Common myeloid progenitor, CD34-positive (primary cell): ENCODE data around the gene TMPRSS15.

Experiments used
- CTCF ChIA-PET: fragments of 350-600 bp; sonication (Branson Sonifier 250); formaldehyde crosslinking; loops from one replicate; lab custom pipeline; 2021; ENCODE audit warnings: antibody characterized with exemption; lab: Charles Lee
- POLR2A ChIA-PET: fragments of 350-600 bp; sonication (Branson Sonifier 250); formaldehyde crosslinking; loops from one replicate; lab custom pipeline; 2021; ENCODE audit warnings: antibody characterized with exemption; lab: Charles Lee
- DNase-seq, 3 donors: peaks; one replicate each; pipeline versions ENCODE4 v3.0.0 to v3.0.0-alpha.2; 2013
- H3K27ac ChIP-seq, 2 experiments: 1 replicate in 1 of 2; 2 replicates in 1 of 2; pipeline ENCODE4 v1.7.0; 2013; ENCODE audit warnings: inconsistent platforms in 2 of 2, low read length in 2 of 2, mild to moderate bottlenecking in 2 of 2, low read depth in 1 of 2, moderate library complexity in 1 of 2; ENCODE audit not compliant: severe bottlenecking in 2 of 2, insufficient read depth in 1 of 2, poor library complexity in 1 of 2
- H3K27me3 ChIP-seq, 5 experiments: replicated peaks in 2 of 5; 1 replicate in 3 of 5; 2 replicates in 2 of 5; pipeline versions ENCODE4 v1.6.1 to v1.7.0; 2013; ENCODE audit warnings: low read length in 4 of 5, mild to moderate bottlenecking in 2 of 5, moderate library complexity in 2 of 5, inconsistent platforms in 1 of 5; ENCODE audit not compliant: insufficient read depth in 5 of 5, control insufficient read depth in 4 of 5
- H3K36me3 ChIP-seq, 4 experiments: 1 replicate in 2 of 4; 2 replicates in 2 of 4; pipeline versions ENCODE4 v1.6.1 to v1.7.0; 2013; ENCODE audit warnings: low read length in 3 of 4, control low read depth in 1 of 4, mild to moderate bottlenecking in 1 of 4; ENCODE audit not compliant: control insufficient read depth in 4 of 4, insufficient read depth in 4 of 4
- H3K4me1 ChIP-seq, 4 experiments: 1 replicate in 3 of 4; 2 replicates in 1 of 4; pipeline versions ENCODE4 v1.6.1 to v1.7.1; 2013; ENCODE audit warnings: low read length in 3 of 4, mild to moderate bottlenecking in 3 of 4, control low read depth in 1 of 4, inconsistent platforms in 1 of 4, moderate library complexity in 1 of 4; ENCODE audit not compliant: control insufficient read depth in 4 of 4, insufficient read depth in 4 of 4; ENCODE audit errors: control extremely low read depth in 1 of 4
- H3K4me3 ChIP-seq, 7 experiments: 1 replicate in 4 of 7; 2 replicates in 3 of 7; pipeline versions ENCODE4 v1.5.1 to v1.7.0; 2013; ENCODE audit warnings: mild to moderate bottlenecking in 7 of 7, low read length in 6 of 7, moderate library complexity in 6 of 7, inconsistent platforms in 2 of 7, low read depth in 2 of 7, control low read depth in 1 of 7; ENCODE audit not compliant: insufficient read depth in 4 of 7, control insufficient read depth in 1 of 7; ENCODE audit errors: extremely low read depth in 1 of 7
- H3K9me3 ChIP-seq, 5 experiments: 1 replicate in 4 of 5; 2 replicates in 1 of 5; pipeline versions ENCODE4 v1.6.1 to v1.7.1; 2013; ENCODE audit warnings: low read length in 4 of 5, mild to moderate bottlenecking in 2 of 5, inconsistent platforms in 1 of 5, low read depth in 1 of 5, moderate library complexity in 1 of 5; ENCODE audit not compliant: control insufficient read depth in 4 of 5, insufficient read depth in 2 of 5; ENCODE audit errors: control extremely low read depth in 1 of 5
- WGBS: methylation state at CpG from one replicate; pipeline ENCODE4 v1.1.5; 2013; ENCODE audit not compliant: insufficient coverage; 5-methylcytosine and 5-hydroxymethylcytosine counted together

The TMPRSS15 gene

DNA sequence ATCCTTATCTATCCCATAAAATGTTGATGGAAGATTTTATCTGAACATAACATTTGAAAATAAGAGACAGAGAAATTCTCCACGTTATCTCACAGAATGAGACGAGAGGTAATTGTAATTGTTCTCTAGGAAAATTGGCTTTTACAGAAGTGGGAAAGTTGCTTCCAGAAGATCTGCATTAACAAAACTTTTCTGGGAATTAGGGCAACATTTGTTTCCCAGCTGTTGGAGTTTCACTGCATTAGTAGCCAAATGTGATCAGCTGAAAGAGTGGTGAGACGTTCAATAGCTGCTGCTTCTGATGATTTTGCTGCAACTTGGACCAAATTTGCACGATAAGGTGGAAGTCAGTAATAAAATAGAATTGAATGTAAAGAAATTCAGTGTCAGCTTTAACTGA lies 151.3 kb downstream of the TMPRSS15 start:
- H3K4me3 ChIP-seq, result no peak overlapping the region
- ChIA-PET POLR2A (no interaction called here), CTCF (interaction anchor here (0.6 kb wide), 1 partner anchor 575 kb away, joined by 3 read pairs; no protein-coding TSS in a partner anchor)
- no peak overlapping the region for H3K27ac ChIP-seq
- H3K36me3 ChIP-seq, result no peaks in the 10 kb centered on the region
- DNase-seq, result no peak
- 95% methylated on average over 3 of the region's 4 CpGs for WGBS
- H3K9me3 ChIP-seq, result no peaks in the 10 kb centered on the region
- no peaks in the 10 kb centered on the region for H3K4me1 ChIP-seq
- H3K27me3 ChIP-seq, result no peaks in the 10 kb centered on the region

DNA sequence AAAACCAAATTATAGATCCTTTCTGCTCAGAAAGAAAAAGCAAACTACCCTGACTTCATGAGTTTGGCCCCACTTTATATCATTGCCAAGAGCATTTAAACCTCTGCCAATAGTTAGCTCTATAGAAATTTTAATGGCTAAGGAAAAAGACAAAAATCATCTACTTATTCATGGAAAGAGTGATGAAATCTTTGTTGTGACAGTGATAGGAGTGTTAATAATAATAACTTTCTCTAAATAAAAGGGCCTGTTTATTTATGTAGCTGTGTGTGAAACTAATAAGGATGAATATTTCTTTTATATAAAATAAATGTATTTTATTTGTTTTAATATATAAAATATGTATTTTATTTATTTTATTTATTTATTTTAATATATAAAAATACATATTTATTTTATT lies 152.5 kb downstream of the TMPRSS15 start:
- no peak overlapping the region for H3K27ac ChIP-seq
- H3K4me3 ChIP-seq, result no peak overlapping the region
- H3K36me3 ChIP-seq, result no peaks in the 10 kb centered on the region
- CTCF ChIA-PET, result no interaction called here
- peaks cover 0 to 4% (median 0%) of the 10 kb centered on the region in 5 experiments for H3K27me3 ChIP-seq
- H3K4me1 ChIP-seq, result no peaks in the 10 kb centered on the region
- POLR2A ChIA-PET, result no interaction called here
- H3K9me3 ChIP-seq, result no peaks in the 10 kb centered on the region
- DNase-seq, result peak in 2 of 3 donors; percentile 9 to 28

DNA sequence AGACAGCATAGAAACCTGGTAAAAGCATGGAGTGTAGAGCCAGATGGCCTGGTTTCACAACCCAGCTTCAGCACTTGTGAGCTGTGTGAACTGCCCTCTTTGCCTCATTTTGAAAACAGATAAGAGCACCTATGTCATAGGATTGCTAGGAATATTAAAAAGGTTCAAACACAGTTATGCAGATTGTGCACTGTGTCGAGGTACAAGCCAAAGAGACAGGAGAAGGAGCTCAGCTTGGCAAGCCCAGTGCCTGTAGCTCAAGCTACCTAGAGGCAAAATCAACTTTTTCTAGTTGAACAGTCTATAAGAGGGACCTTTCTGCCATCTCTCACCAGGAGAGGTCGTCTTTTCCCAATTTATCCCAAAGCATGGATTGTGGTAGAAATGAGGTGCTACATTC lies 153.9 kb downstream of the TMPRSS15 start:
- Histone ChIP-seq H3K27me3 (peaks cover 0 to 17% (median 6%) of the 10 kb centered on the region in 5 experiments), H3K4me3 (no peak overlapping the region), H3K36me3 (no peaks in the 10 kb centered on the region), H3K9me3 (no peaks in the 10 kb centered on the region), H3K27ac (no peak overlapping the region), H3K4me1 (peaks cover 0 to 11% (median 10%) of the 10 kb centered on the region in 4 experiments)
- ChIA-PET CTCF (no interaction called here), POLR2A (no interaction called here)
- 100% methylated on average over 1 of the region's 2 CpGs for WGBS
- DNase-seq, result no peak

DNA sequence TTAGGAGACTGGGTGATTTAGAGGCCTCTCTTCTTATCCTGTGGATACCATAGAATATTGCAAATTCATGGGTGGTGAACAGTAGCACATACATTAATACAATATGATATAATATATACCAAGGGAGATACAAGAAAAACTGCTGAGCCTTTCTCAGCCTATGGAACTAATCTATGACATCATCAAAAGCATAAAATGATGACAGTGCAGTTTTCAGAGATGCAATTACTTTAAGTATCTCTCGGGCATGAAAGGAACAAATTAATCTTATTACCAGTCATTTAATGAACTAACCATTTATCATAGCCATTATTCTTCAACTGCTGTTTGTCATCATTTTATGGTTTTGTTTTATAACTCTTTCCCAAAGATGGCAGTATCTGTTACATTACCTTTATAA lies 155.4 kb downstream of the TMPRSS15 start:
- H3K4me1 ChIP-seq, result peaks cover 2 to 19% (median 13%) of the 10 kb centered on the region in 4 experiments
- no peak overlapping the region for H3K4me3 ChIP-seq
- CTCF ChIA-PET, result no interaction called here
- DNase-seq, result no peak
- POLR2A ChIA-PET, result no interaction called here
- H3K9me3 ChIP-seq, result no peaks in the 10 kb centered on the region
- no peaks in the 10 kb centered on the region for H3K36me3 ChIP-seq
- H3K27me3 ChIP-seq, result peaks cover 0 to 25% (median 11%) of the 10 kb centered on the region in 5 experiments
- no CpG with 5 or more reads among the region's 1 CpG for WGBS
- no peak overlapping the region for H3K27ac ChIP-seq

DNA sequence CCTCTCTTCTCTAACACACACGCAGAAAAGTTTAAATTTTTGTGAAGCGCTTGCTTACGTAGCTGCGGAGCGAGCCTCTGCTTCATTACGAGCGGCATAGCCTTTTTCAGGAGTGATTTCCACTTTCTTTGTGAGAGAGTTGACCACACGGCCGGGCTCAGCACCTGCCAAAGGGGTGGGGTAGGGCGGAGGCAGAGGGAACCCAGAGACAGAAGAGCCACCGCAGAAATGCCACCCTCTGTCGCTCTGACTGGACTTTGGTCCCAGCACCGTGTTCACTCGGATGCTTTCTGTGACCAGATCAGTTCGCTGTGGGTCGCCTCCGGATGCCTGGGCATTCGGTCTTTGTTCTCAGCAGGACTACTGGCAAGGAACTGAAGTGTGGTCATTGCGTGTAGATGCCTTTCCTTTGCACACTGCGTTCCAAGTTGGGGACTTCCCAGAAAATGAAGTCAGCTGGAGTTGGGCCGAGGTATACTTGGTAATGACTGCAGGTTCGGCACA lies 158.1 kb downstream of the TMPRSS15 start:
- Histone ChIP-seq H3K36me3 (no peaks in the 10 kb centered on the region), H3K4me3 (peak overlapping the region; percentile 40 to 81 (median 65)), H3K4me1 (peaks cover 2 to 19% (median 13%) of the 10 kb centered on the region in 4 experiments), H3K27ac (no peak overlapping the region), H3K9me3 (no peaks in the 10 kb centered on the region), H3K27me3 (peaks cover 0 to 25% (median 11%) of the 10 kb centered on the region in 5 experiments)
- WGBS, result 10% methylated on average over 20 of the region's 22 CpGs
- CTCF ChIA-PET, result interaction anchor here (1.1 kb wide), 1 partner anchor 9 kb away, joined by 5 read pairs; no protein-coding TSS in a partner anchor
- POLR2A ChIA-PET, result interaction anchor here (0.5 kb wide), 1 partner anchor 323 kb away, joined by 4 read pairs; no protein-coding TSS in a partner anchor
- DNase-seq, result peak in 2 of 3 donors; percentile 60 to 68

DNA sequence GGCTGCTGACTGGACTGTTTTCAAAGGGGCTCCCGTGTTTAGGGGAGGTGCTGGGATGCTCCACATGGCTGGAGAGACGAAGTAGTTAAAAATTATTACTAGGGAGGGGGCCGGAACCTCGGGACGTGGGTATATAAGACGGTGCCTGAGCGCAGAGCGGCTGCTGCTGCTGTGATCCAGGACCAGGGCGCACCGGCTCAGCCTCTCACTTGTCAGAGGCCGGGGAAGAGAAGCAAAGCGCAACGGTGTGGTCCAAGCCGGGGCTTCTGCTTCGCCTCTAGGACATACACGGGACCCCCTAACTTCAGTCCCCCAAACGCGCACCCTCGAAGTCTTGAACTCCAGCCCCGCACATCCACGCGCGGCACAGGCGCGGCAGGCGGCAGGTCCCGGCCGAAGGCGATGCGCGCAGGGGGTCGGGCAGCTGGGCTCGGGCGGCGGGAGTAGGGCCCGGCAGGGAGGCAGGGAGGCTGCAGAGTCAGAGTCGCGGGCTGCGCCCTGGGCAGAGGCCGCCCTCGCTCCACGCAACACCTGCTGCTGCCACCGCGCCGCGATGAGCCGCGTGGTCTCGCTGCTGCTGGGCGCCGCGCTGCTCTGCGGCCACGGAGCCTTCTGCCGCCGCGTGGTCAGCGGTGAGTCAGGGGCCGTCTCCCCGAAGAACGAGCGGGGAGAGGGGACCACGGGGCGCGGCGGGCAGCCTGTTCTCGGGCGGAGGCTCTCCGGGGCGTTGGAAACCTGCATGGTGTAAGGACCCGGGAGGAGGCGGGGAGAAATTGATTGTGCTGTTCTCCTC lies 158.7 kb downstream of the TMPRSS15 start, which contains the start of gene CHODL:
CHODL (plus strand) TSS at position 163 of the 793 bp plus-strand sequence; CDS start at position 554, 391 bp downstream.
- Histone ChIP-seq H3K4me3 (peak within 1 kb of the TSS; percentile 40 to 81 (median 65)), H3K36me3 (no peaks in the 10 kb centered on the region), H3K27me3 (peaks cover 0 to 25% (median 11%) of the 10 kb centered on the region in 5 experiments), H3K4me1 (peaks cover 2 to 19% (median 13%) of the 10 kb centered on the region in 4 experiments), H3K27ac (no peak within 1 kb of the TSS), H3K9me3 (no peaks in the 10 kb centered on the region)
- peak in 2 of 3 donors; percentile 36 to 62 for DNase-seq
- POLR2A ChIA-PET, result no interaction called here
- CTCF ChIA-PET, result no interaction called here
- 2% methylated on average over 31 of the region's 72 CpGs for WGBS

DNA sequence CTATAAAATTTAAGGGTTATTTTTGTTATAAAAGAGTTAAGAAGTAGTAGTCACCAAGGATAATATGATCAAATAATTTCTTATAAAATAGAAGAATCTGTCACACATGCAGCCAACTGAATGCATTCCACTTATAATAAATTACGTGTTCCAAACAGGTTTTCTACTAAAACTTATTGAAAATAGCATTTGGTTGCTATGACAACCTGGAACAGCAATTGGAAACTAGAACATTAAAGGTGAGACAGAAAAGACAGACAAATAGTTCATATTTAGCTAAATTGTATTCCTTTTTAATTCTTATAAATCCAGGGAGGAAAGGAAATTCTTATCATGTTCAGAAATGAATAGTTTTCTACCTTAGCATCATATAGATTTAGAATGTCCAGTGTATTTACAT lies 168.0 kb downstream of the TMPRSS15 start:
- ChIA-PET CTCF (no interaction called here), POLR2A (no interaction called here)
- no CpG with 5 or more reads among the region's 1 CpG for WGBS
- no peaks in the 10 kb centered on the region for H3K27me3 ChIP-seq
- H3K27ac ChIP-seq, result no peak overlapping the region
- no peaks in the 10 kb centered on the region for H3K4me1 ChIP-seq
- no peak overlapping the region for H3K4me3 ChIP-seq
- no peak for DNase-seq
- no peaks in the 10 kb centered on the region for H3K9me3 ChIP-seq
- H3K36me3 ChIP-seq, result no peaks in the 10 kb centered on the region
